Mesenchymal stem cell (in vitro differentiated cells and primary cell): ENCODE measurements around the gene CBLB.
"Not testable (repeated sequence)": the region's sequence is repeated elsewhere in the genome, so short reads cannot be mapped to it uniquely, and the experiment has no call there.

Experiments used
- DNase-seq: peaks from one replicate; pipeline ENCODE4 v3.0.0-alpha.2; 2013
- H2AFZ ChIP-seq: one replicate; pipeline ENCODE4 v1.6.1; 2013; ENCODE audit warnings: low read depth, mild to moderate bottlenecking, control low read depth, inconsistent platforms, low read length, moderate library complexity
- H2AK5ac ChIP-seq: 2 replicates; pipeline ENCODE4 v1.6.1; 2013; ENCODE audit warnings: low read length, moderate library complexity, mild to moderate bottlenecking, inconsistent platforms; ENCODE audit not compliant: severe bottlenecking
- H2BK120ac ChIP-seq: one replicate; pipeline ENCODE4 v1.6.1; 2013; ENCODE audit warnings: low read depth, mild to moderate bottlenecking, inconsistent platforms, low read length, moderate library complexity
- H2BK12ac ChIP-seq, 2 experiments: one replicate each; pipeline ENCODE4 v1.6.1; 2013; ENCODE audit warnings: inconsistent platforms in 2 of 2, low read length in 2 of 2, mild to moderate bottlenecking in 2 of 2, moderate library complexity in 2 of 2, control low read depth in 1 of 2
- H2BK15ac ChIP-seq: one replicate; pipeline ENCODE4 v1.6.1; 2013; ENCODE audit warnings: mild to moderate bottlenecking, low read depth, inconsistent platforms; ENCODE audit not compliant: poor library complexity, severe bottlenecking
- H2BK5ac ChIP-seq: 2 replicates; pipeline ENCODE4 v1.6.1; 2013; ENCODE audit warnings: low read depth, mild to moderate bottlenecking, low read length, control low read depth, inconsistent platforms; ENCODE audit not compliant: poor library complexity, severe bottlenecking
- H3K14ac ChIP-seq, 2 experiments: one replicate each; pipeline ENCODE4 v1.6.1; 2013; ENCODE audit warnings: inconsistent platforms in 2 of 2, low read length in 2 of 2, control low read depth in 1 of 2, mild to moderate bottlenecking in 1 of 2, moderate library complexity in 1 of 2
- H3K18ac ChIP-seq, 2 experiments: one replicate each; pipeline ENCODE4 v1.6.1; 2013; ENCODE audit warnings: inconsistent platforms in 2 of 2, low read length in 2 of 2, control low read depth in 1 of 2, low read depth in 1 of 2, mild to moderate bottlenecking in 1 of 2
- H3K23ac ChIP-seq, 2 experiments: one replicate each; pipeline ENCODE4 v1.6.1; 2013; ENCODE audit warnings: inconsistent platforms in 2 of 2, low read length in 2 of 2, mild to moderate bottlenecking in 2 of 2, moderate library complexity in 2 of 2, control low read depth in 1 of 2
- H3K27ac ChIP-seq: 2 replicates; pipeline ENCODE4 v1.5.1; 2013; ENCODE audit warnings: mild to moderate bottlenecking, moderate library complexity, low read length, control low read depth, inconsistent platforms; ENCODE audit not compliant: poor library complexity, severe bottlenecking
- H3K27me3 ChIP-seq, 2 experiments: 2 replicates each; pipeline versions ENCODE4 v1.6.1 to v1.7.0; 2013; ENCODE audit warnings: low read length in 2 of 2, mild to moderate bottlenecking in 2 of 2, moderate library complexity in 2 of 2, control low read depth in 1 of 2, inconsistent platforms in 1 of 2; ENCODE audit not compliant: control insufficient read depth in 1 of 2, insufficient read depth in 1 of 2
- H3K36me3 ChIP-seq, 2 experiments: 2 replicates each; pipeline versions ENCODE4 v1.6.1 to v1.7.0; 2013; ENCODE audit warnings: low read length in 2 of 2, control low read depth in 1 of 2, inconsistent platforms in 1 of 2, low read depth in 1 of 2, mild to moderate bottlenecking in 1 of 2; ENCODE audit not compliant: insufficient read depth in 2 of 2, control insufficient read depth in 1 of 2
- H3K4ac ChIP-seq, 2 experiments: one replicate each; pipeline ENCODE4 v1.6.1; 2013; ENCODE audit warnings: inconsistent platforms in 2 of 2, low read length in 2 of 2, mild to moderate bottlenecking in 2 of 2, moderate library complexity in 2 of 2, control low read depth in 1 of 2, low read depth in 1 of 2
- H3K4me1 ChIP-seq: 2 replicates; pipeline ENCODE4 v1.6.1; 2013; ENCODE audit warnings: low read depth, low read length, control low read depth; ENCODE audit not compliant: control insufficient read depth, insufficient read depth
- H3K4me2 ChIP-seq: 2 replicates; pipeline ENCODE4 v1.6.1; 2013; ENCODE audit warnings: low read length, mild to moderate bottlenecking, inconsistent platforms; ENCODE audit not compliant: poor library complexity, severe bottlenecking
- H3K4me3 ChIP-seq, 2 experiments: 2 replicates each; pipeline versions ENCODE4 v1.5.1 to v1.7.0; 2013; ENCODE audit warnings: low read length in 2 of 2, mild to moderate bottlenecking in 2 of 2, control low read depth in 1 of 2, low read depth in 1 of 2; ENCODE audit not compliant: insufficient read depth in 1 of 2
- H3K79me1 ChIP-seq: replicated peaks from 2 replicates; pipeline ENCODE4 v1.6.1; 2013; ENCODE audit warnings: mild to moderate bottlenecking, control low read depth, low read length, inconsistent platforms; ENCODE audit not compliant: poor library complexity, severe bottlenecking
- H3K9ac ChIP-seq: 2 replicates; pipeline ENCODE4 v1.7.0; 2013; ENCODE audit warnings: mild to moderate bottlenecking, low read length, moderate library complexity
- H3K9me3 ChIP-seq: 2 replicates; pipeline ENCODE4 v1.7.0; 2013; ENCODE audit warnings: mild to moderate bottlenecking, low read length; ENCODE audit not compliant: control insufficient read depth
- H4K8ac ChIP-seq: one replicate; pipeline ENCODE4 v1.6.1; 2013; ENCODE audit warnings: inconsistent platforms, mild to moderate bottlenecking, low read length, moderate library complexity
- H4K91ac ChIP-seq: one replicate; pipeline ENCODE4 v1.6.1; 2013; ENCODE audit warnings: mild to moderate bottlenecking, low read length, inconsistent platforms
- WGBS: methylation state at CpG from one replicate; pipeline ENCODE4 v1.1.7; 2013; ENCODE audit warnings: mixed read lengths; 5-methylcytosine and 5-hydroxymethylcytosine counted together

Gene CBLB

GRCh38 chr3:105727036-105727435, 141.8 kb downstream of the CBLB start:
- not testable (repeated sequence) for H3K9me3 ChIP-seq, H3K14ac ChIP-seq, H3K23ac ChIP-seq, H2BK12ac ChIP-seq, H3K79me1 ChIP-seq, H2BK5ac ChIP-seq, H2BK15ac ChIP-seq, H2AK5ac ChIP-seq, H3K18ac ChIP-seq, H4K91ac ChIP-seq, DNase-seq, H3K4me3 ChIP-seq, H3K27me3 ChIP-seq, H3K4me1 ChIP-seq, H2BK120ac ChIP-seq, H3K27ac ChIP-seq, H4K8ac ChIP-seq, H3K4me2 ChIP-seq, H2AFZ ChIP-seq, H3K9ac ChIP-seq, H3K4ac ChIP-seq
- 100% methylated on average over 3 of the region's 3 CpGs for WGBS
- H3K36me3 ChIP-seq, result peaks cover 3 to 85% of the 10 kb centered on the region in 2 experiments

DNA sequence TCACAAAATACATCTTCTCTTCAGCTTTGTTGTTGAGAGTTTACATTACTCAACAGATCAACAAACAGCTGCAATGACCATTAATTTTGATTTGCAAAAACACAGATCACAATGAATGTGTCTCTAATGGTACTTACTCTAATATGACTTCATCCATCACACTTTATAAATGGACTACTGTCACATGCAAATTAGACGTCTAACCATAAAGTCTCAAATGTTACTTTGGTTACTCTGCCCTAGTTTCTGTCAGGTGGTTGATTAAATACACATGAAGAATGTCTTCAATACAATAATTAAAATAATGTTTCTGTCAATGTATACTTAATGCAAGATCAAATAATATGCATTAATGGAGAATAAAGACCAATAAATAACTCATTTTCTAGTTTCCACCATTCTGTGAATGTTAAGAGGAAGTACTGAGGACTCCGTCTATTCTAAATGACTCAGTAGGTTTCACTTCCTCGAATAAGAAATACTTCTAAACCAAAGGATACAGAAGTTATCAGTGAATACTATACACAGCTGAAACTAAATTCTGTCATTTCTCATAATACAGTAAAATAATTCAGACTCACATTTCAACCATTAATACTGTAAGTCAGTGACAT, 145.8 kb downstream of the CBLB start:
- Histone ChIP-seq H4K91ac (no peak overlapping the region), H3K36me3 (peaks cover 9 to 89% of the 10 kb centered on the region in 2 experiments), H2BK120ac (no peak overlapping the region), H2BK12ac (no peak overlapping the region), H3K9ac (no peak overlapping the region), H3K4me3 (no peak overlapping the region), H3K4me1 (no peaks in the 10 kb centered on the region), H2AFZ (no peak overlapping the region), H3K4me2 (no peak overlapping the region), H3K79me1 (peaks cover 3% of the 10 kb centered on the region), H3K27ac (no peak overlapping the region), H3K9me3 (peaks cover 5% of the 10 kb centered on the region), H2BK5ac (no peak overlapping the region), H3K18ac (no peak overlapping the region), H3K4ac (no peak overlapping the region), H2BK15ac (no peak overlapping the region), H3K23ac (no peak overlapping the region), H3K14ac (no peak overlapping the region), H4K8ac (no peak overlapping the region), H2AK5ac (no peak overlapping the region), H3K27me3 (no peaks in the 10 kb centered on the region)
- DNase-seq, result no peak
- 100% methylated on average over 1 of the region's 3 CpGs for WGBS

DNA sequence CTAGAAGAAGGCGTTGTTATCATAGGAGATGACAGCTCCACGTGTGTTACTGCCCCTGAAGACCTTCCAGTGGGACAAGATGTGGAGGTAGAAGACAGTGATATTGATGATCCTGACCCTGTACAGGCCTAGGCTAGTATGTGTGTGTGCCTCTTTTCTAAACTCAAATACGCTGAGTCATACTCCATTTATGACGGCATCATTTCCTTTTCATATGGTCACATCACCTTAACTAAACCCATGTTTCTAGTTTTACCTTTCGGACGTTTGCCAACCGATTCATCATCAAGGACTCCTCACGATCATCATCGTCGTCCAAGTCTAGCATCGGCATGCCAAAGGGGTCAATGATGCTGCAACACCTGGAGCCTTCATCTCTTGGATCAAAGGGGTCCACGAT, 149.0 kb downstream of the CBLB start:
- no peak overlapping the region for H3K4ac ChIP-seq
- 90% methylated on average over 12 of the region's 12 CpGs for WGBS
- H3K4me1 ChIP-seq, result no peaks in the 10 kb centered on the region
- no peak overlapping the region for H3K27ac ChIP-seq
- H2BK12ac ChIP-seq, result no peak overlapping the region
- H3K27me3 ChIP-seq, result no peaks in the 10 kb centered on the region
- H3K18ac ChIP-seq, result no peak overlapping the region
- DNase-seq, result no peak
- peaks cover 6 to 94% of the 10 kb centered on the region in 2 experiments for H3K36me3 ChIP-seq
- no peak overlapping the region for H2BK5ac ChIP-seq
- no peak overlapping the region for H3K23ac ChIP-seq
- H3K9me3 ChIP-seq, result no peaks in the 10 kb centered on the region
- no peak overlapping the region for H2BK15ac ChIP-seq
- no peak overlapping the region for H2AFZ ChIP-seq
- H3K4me3 ChIP-seq, result no peak overlapping the region
- H3K14ac ChIP-seq, result no peak overlapping the region
- H2BK120ac ChIP-seq, result no peak overlapping the region
- H4K91ac ChIP-seq, result no peak overlapping the region
- H2AK5ac ChIP-seq, result no peak overlapping the region
- no peak overlapping the region for H3K9ac ChIP-seq
- peaks cover 1% of the 10 kb centered on the region for H3K79me1 ChIP-seq
- H3K4me2 ChIP-seq, result no peak overlapping the region
- H4K8ac ChIP-seq, result no peak overlapping the region

- no peak overlapping the region for H2AFZ ChIP-seq
These were observed 153.4 kb downstream of the CBLB start for GRCh38 chr3:105715372-105715771.

More at GRCh38 chr3:105715372-105715771, 153.4 kb downstream of the CBLB start:
- Histone ChIP-seq H3K36me3 (peaks cover 10 to 98% of the 10 kb centered on the region in 2 experiments), H3K4me3 (no peak overlapping the region), H3K4me2 (no peak overlapping the region), H4K91ac (no peak overlapping the region), H3K4ac (no peak overlapping the region), H3K27me3 (no peaks in the 10 kb centered on the region), H3K9ac (peak overlapping the region; percentile 59), H3K18ac (no peak overlapping the region), H3K27ac (no peak overlapping the region), H3K23ac (no peak overlapping the region), H3K4me1 (no peaks in the 10 kb centered on the region), H2AK5ac (no peak overlapping the region), H3K9me3 (no peaks in the 10 kb centered on the region), H2BK120ac (no peak overlapping the region), H3K79me1 (peaks cover 1% of the 10 kb centered on the region), H3K14ac (no peak overlapping the region), H2BK15ac (no peak overlapping the region), H2BK12ac (no peak overlapping the region), H2BK5ac (no peak overlapping the region), H4K8ac (no peak overlapping the region)
- 90% methylated on average over 1 of the region's 3 CpGs for WGBS
- DNase-seq, result peak; percentile 82
